CD4-positive, alpha-beta T cell treated with Interleukin-15 for 1 hour (primary cell): ENCODE results near the gene SCN4B.

Experiments used
- DNase-seq: peaks from one replicate; pipeline ENCODE4 v3.0.0-alpha.2; 2020

The SCN4B gene

GRCh38 chr11:118128310-118128709 lies 24.3 kb downstream of the SCN4B start:
- DNase-seq = no peak

- DNase-seq = no peak
These were observed 26.4 kb downstream of the SCN4B start for GRCh38 chr11:118126082-118126838.

- DNase-seq = no peak
These were observed 27.6 kb downstream of the SCN4B start for GRCh38 chr11:118124929-118125535.

GRCh38 chr11:118120793-118121192 lies 31.8 kb downstream of the SCN4B start:
- DNase-seq = no peak

GRCh38 chr11:118117790-118118601 lies 34.6 kb downstream of the SCN4B start:
- DNase-seq = no peak

GRCh38 chr11:118115048-118115447 lies 37.6 kb downstream of the SCN4B start:
- no peak for DNase-seq

GRCh38 chr11:118114266-118114665 lies 38.4 kb downstream of the SCN4B start:
- no peak for DNase-seq

GRCh38 chr11:118112711-118113430 lies 39.8 kb downstream of the SCN4B start:
- DNase-seq = no peak

- no peak for DNase-seq
These were observed 40.9 kb downstream of the SCN4B start for GRCh38 chr11:118111744-118112035.

GRCh38 chr11:118111019-118111743 lies 41.4 kb downstream of the SCN4B start:
- DNase-seq = no peak

- DNase-seq = no peak
These were observed 43.4 kb downstream of the SCN4B start for GRCh38 chr11:118109231-118109630.

- DNase-seq = no peak
These were observed 44.1 kb downstream of the SCN4B start for GRCh38 chr11:118108513-118108912.

- no peak for DNase-seq
These were observed 45.8 kb downstream of the SCN4B start for GRCh38 chr11:118106789-118107335.

- no peak for DNase-seq
These were observed 46.8 kb downstream of the SCN4B start for GRCh38 chr11:118105657-118106305.

GRCh38 chr11:118104491-118104890 lies 48.1 kb downstream of the SCN4B start:
- no peak for DNase-seq

GRCh38 chr11:118102721-118103261 lies 49.8 kb downstream of the SCN4B start:
- no peak for DNase-seq

GRCh38 chr11:118100691-118101232 lies 51.9 kb downstream of the SCN4B start:
- no peak for DNase-seq

- DNase-seq = no peak
These were observed 52.6 kb downstream of the SCN4B start for GRCh38 chr11:118099838-118100556.

- DNase-seq = no peak
These were observed 53.4 kb downstream of the SCN4B start for GRCh38 chr11:118098996-118099837.
